CD14-positive monocyte (primary cell): ENCODE results near the gene PTCD2. TPM values are rescaled to one million over a fixed set of nuclear protein-coding genes. Genes with fewer than 3 reads are reported as not detected.

Experiments
- DNase-seq, 3 donors: peaks; one replicate each; pipeline ENCODE4 v3.0.0-alpha.2; 2011 to 2022
- H2AFZ ChIP-seq: 2 replicates; pipeline ENCODE4 v1.6.0; 2012; ENCODE audit warnings: mild to moderate bottlenecking, low read depth, low read length, inconsistent platforms; ENCODE audit not compliant: insufficient read depth, poor library complexity, severe bottlenecking
- H3K27ac ChIP-seq, 2 donors: 1 replicate in 1 of 2; 2 replicates in 1 of 2; pipeline ENCODE4 v1.5.1; 2012 to 2013; ENCODE audit warnings: low read length in 2 of 2, control low read depth in 1 of 2, inconsistent platforms in 1 of 2, low read depth in 1 of 2, mild to moderate bottlenecking in 1 of 2
- H3K27me3 ChIP-seq, 2 donors: one replicate each; pipeline versions ENCODE4 v1.6.0 to v1.6.1; 2011 to 2013; ENCODE audit warnings: low read length in 2 of 2; ENCODE audit not compliant: control insufficient read depth in 2 of 2, insufficient read depth in 2 of 2
- H3K36me3 ChIP-seq, 2 donors: replicated peaks in 1 of 2; 1 replicate in 1 of 2; 2 replicates in 1 of 2; pipeline versions ENCODE4 v1.5.1 to v1.6.1; 2012 to 2013; ENCODE audit warnings: low read length in 2 of 2, control low read depth in 1 of 2, inconsistent platforms in 1 of 2, mild to moderate bottlenecking in 1 of 2; ENCODE audit not compliant: insufficient read depth in 2 of 2, control insufficient read depth in 1 of 2
- H3K4me1 ChIP-seq, 2 donors: 1 replicate in 1 of 2; 2 replicates in 1 of 2; pipeline versions ENCODE4 v1.5.1 to v1.6.1; 2012 to 2013; ENCODE audit warnings: low read length in 2 of 2, control low read depth in 1 of 2, inconsistent platforms in 1 of 2, mild to moderate bottlenecking in 1 of 2, moderate library complexity in 1 of 2; ENCODE audit not compliant: insufficient read depth in 2 of 2, control insufficient read depth in 1 of 2
- H3K4me2 ChIP-seq: replicated peaks from 2 replicates; pipeline ENCODE3; 2012; ENCODE audit warnings: low read length, moderate library complexity, mild to moderate bottlenecking; ENCODE audit not compliant: poor library complexity, severe bottlenecking; ENCODE audit errors: extremely low read depth
- H3K4me3 ChIP-seq, 3 experiments: fragments of 200-600 bp in 1 of 3; sonication (generic) in 1 of 3; replicated peaks in 1 of 3; 1 replicate in 2 of 3; 2 replicates in 1 of 3; pipeline ENCODE4 v1.5.1; 2011 to 2013; ENCODE audit warnings: low read length in 3 of 3, mild to moderate bottlenecking in 3 of 3, control low read depth in 2 of 3, low read depth in 2 of 3, inconsistent platforms in 1 of 3, moderate library complexity in 1 of 3
- H3K79me2 ChIP-seq: 2 replicates; pipeline ENCODE4 v1.6.0; 2012; ENCODE audit warnings: mild to moderate bottlenecking, control low read depth, inconsistent platforms, low read length, moderate library complexity; ENCODE audit not compliant: insufficient read depth
- H3K9ac ChIP-seq: 2 replicates; pipeline ENCODE4 v1.6.0; 2017; ENCODE audit warnings: low read length, mild to moderate bottlenecking; ENCODE audit not compliant: insufficient read depth, poor library complexity, severe bottlenecking
- H3K9me3 ChIP-seq, 2 donors: replicated peaks in 1 of 2; 1 replicate in 1 of 2; 2 replicates in 1 of 2; pipeline versions ENCODE4 v1.5.1 to v1.6.1; 2012 to 2013; ENCODE audit warnings: low read length in 2 of 2, control low read depth in 1 of 2; ENCODE audit not compliant: control insufficient read depth in 1 of 2, insufficient read depth in 1 of 2
- H4K20me1 ChIP-seq: 2 replicates; pipeline ENCODE4 v1.6.0; 2012; ENCODE audit warnings: mild to moderate bottlenecking, low read length, control low read depth, moderate library complexity; ENCODE audit not compliant: insufficient read depth
- H3K27ac Mint-ChIP-seq, 7 donors: one replicate each; pipeline ENCODE4 v1.8.0; 2020; ENCODE audit warnings: mild to moderate bottlenecking in 7 of 7, mixed read lengths in 7 of 7, moderate library complexity in 6 of 7, inconsistent platforms in 2 of 7
- H3K27me3 Mint-ChIP-seq, 3 donors: one replicate each; pipeline ENCODE4 v1.8.0; 2021 to 2022; ENCODE audit warnings: low read depth in 3 of 3, mild to moderate bottlenecking in 3 of 3, mixed read lengths in 3 of 3, moderate library complexity in 3 of 3, inconsistent platforms in 1 of 3
- H3K36me3 Mint-ChIP-seq, 2 donors: one replicate each; pipeline ENCODE4 v1.8.0; 2020; ENCODE audit warnings: mixed read lengths in 2 of 2, inconsistent platforms in 1 of 2, mild to moderate bottlenecking in 1 of 2
- H3K4me1 Mint-ChIP-seq: one replicate; pipeline ENCODE4 v1.8.0; 2020; ENCODE audit warnings: mild to moderate bottlenecking, mixed read lengths
- H3K4me3 Mint-ChIP-seq, 2 donors: one replicate each; pipeline ENCODE4 v1.8.0; 2020; ENCODE audit warnings: mild to moderate bottlenecking in 2 of 2, mixed read lengths in 2 of 2, moderate library complexity in 1 of 2
- H3K9me3 Mint-ChIP-seq, 7 donors: one replicate each; pipeline ENCODE4 v1.8.0; 2020 to 2022; ENCODE audit warnings: mixed read lengths in 7 of 7, mild to moderate bottlenecking in 6 of 7, moderate library complexity in 6 of 7, inconsistent platforms in 2 of 7
- WGBS: methylation state at CpG from one replicate; pipeline ENCODE4 v1.1.5; 2013; ENCODE audit warnings: missing lambda C conversion rate; ENCODE audit not compliant: insufficient coverage; 5-methylcytosine and 5-hydroxymethylcytosine counted together
- intact Hi-C, 2 donors: fragments of 100-400 bp; cut with micrococcal nuclease; formaldehyde crosslinking; loops; one replicate each; pipeline versions ENCODE4 v1.15.0 to v1.15.1; 2023
- polyA plus RNA-seq, 3 donors: library from polyadenylated mRNA; depleted of rRNA in 1 of 3; unstranded in 2 of 3; stranded (reverse) in 1 of 3; fragments of 300-500 nt in 2 of 3; fragments of >200 nt in 1 of 3; fragmentation: Illumina TruSeq in 2 of 3; gene quantifications; 1 replicate in 2 of 3; 2 replicates in 1 of 3; pipeline ENCODE4 v1.2.3, GENCODE V29; 2012 to 2021
- TF ChIP-seq, protein P1 (sequence below): fragments of 200-600 bp; IDR thresholded peaks from one replicate; pipeline ENCODE4 v1.8.0; 2022; ENCODE audit warnings: antibody characterized with exemption, mild to moderate bottlenecking

PTCD2 gene
- polyA plus RNA-seq, 3 donors: 1.6 to 2.2 (median 1.8) TPM

DNA sequence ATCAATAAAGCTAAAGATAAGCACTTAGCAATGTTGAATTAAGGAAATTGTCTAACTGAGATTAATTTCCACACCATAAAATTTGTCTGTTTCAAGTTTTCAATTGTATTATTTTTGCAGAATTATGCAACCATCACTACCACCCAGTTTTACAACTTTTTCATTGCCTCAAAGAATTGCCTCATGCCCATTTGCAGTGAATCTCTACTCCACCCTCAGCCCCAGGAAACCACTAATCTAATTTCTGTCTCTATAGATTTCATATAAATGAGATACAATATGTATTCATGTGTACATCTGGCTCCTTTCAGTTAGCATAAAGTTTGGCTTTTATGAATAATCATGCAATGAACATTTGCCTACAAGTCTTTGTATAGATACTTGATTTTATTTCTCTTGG, 72.9 kb downstream of the PTCD2 start:
- H3K27me3 Mint-ChIP-seq: no peaks in the 10 kb centered on the region
- Histone ChIP-seq H3K4me2 (no peak overlapping the region), H3K36me3 (no peaks in the 10 kb centered on the region), H2AFZ (no peak overlapping the region), H3K9me3 (no peaks in the 10 kb centered on the region), H4K20me1 (no peaks in the 10 kb centered on the region), H3K9ac (no peak overlapping the region), H3K4me1 (peaks cover 52 to 64% of the 10 kb centered on the region in 2 donors), H3K27ac (peak overlapping the region in 1 of 2 donors; percentile 40), H3K4me3 (no peak overlapping the region), H3K79me2 (no peaks in the 10 kb centered on the region), H3K27me3 (no peaks in the 10 kb centered on the region)
- no peak overlapping the region for H3K4me3 Mint-ChIP-seq
- intact Hi-C loops: no loop called here
- H3K36me3 Mint-ChIP-seq: no peaks in the 10 kb centered on the region
- H3K27ac Mint-ChIP-seq: peak overlapping the region in 2 of 7 donors; percentile 33 to 50
- H3K9me3 Mint-ChIP-seq: no peaks in the 10 kb centered on the region
- DNase-seq: no peak
- TF ChIP-seq, protein P1, sequence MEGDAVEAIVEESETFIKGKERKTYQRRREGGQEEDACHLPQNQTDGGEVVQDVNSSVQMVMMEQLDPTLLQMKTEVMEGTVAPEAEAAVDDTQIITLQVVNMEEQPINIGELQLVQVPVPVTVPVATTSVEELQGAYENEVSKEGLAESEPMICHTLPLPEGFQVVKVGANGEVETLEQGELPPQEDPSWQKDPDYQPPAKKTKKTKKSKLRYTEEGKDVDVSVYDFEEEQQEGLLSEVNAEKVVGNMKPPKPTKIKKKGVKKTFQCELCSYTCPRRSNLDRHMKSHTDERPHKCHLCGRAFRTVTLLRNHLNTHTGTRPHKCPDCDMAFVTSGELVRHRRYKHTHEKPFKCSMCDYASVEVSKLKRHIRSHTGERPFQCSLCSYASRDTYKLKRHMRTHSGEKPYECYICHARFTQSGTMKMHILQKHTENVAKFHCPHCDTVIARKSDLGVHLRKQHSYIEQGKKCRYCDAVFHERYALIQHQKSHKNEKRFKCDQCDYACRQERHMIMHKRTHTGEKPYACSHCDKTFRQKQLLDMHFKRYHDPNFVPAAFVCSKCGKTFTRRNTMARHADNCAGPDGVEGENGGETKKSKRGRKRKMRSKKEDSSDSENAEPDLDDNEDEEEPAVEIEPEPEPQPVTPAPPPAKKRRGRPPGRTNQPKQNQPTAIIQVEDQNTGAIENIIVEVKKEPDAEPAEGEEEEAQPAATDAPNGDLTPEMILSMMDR: no peak
- H3K4me1 Mint-ChIP-seq: peaks cover 65% of the 10 kb centered on the region

DNA sequence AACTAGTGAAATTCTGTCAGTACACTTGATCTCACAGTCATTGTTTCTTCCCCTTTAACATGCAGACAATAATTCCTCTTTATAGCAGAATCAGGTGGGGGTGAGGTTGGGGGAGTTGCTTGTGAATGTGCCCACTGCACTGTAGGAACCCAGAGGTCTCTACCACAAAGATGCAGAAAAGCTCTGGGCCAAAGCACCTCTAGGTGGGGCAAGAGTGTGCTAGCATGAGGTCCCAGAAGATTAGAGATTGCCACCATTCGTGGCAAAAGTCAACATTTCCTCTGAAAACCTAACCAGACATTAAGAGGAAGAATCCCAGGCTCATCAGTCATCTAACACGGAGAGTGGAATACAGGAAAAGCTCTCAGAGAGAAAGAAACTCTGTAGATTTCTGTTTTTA, 74.5 kb downstream of the PTCD2 start:
- DNase-seq: no peak
- H3K4me3 ChIP-seq: no peak overlapping the region
- H3K27me3 ChIP-seq: no peaks in the 10 kb centered on the region
- no peaks in the 10 kb centered on the region for H3K79me2 ChIP-seq
- H3K36me3 ChIP-seq: no peaks in the 10 kb centered on the region
- peak overlapping the region in 2 of 7 donors; percentile 2 to 57 for H3K27ac Mint-ChIP-seq
- WGBS: no CpG with 5 or more reads among the region's 2 CpGs
- peaks cover 55 to 72% of the 10 kb centered on the region in 2 donors for H3K4me1 ChIP-seq
- H2AFZ ChIP-seq: no peak overlapping the region
- H3K9ac ChIP-seq: no peak overlapping the region
- peaks cover 71% of the 10 kb centered on the region for H3K4me1 Mint-ChIP-seq
- H3K27ac ChIP-seq: no peak overlapping the region
- no peak overlapping the region for H3K4me3 Mint-ChIP-seq
- no peak overlapping the region for H3K4me2 ChIP-seq
- no peaks in the 10 kb centered on the region for H3K36me3 Mint-ChIP-seq
- intact Hi-C loops: no loop called here
- H3K27me3 Mint-ChIP-seq: no peaks in the 10 kb centered on the region
- H3K9me3 Mint-ChIP-seq: no peaks in the 10 kb centered on the region
- TF ChIP-seq, protein P1: peak; percentile 22
- no peaks in the 10 kb centered on the region for H4K20me1 ChIP-seq
- no peaks in the 10 kb centered on the region for H3K9me3 ChIP-seq
